Activated CD8-positive, alpha-beta T cell treated with anti-CD3 and anti-CD28 coated beads for 36 hours (primary cell): ENCODE results near the gene RSPH9. TPM values are rescaled to one million over a fixed set of nuclear protein-coding genes. Genes with fewer than 3 reads are reported as not detected.

Experiments used
- ATAC-seq: fragments of 200-7000 bp; cut with Tn5 transposase; one replicate; pipeline ENCODE4 v1.10.0; 2021; ENCODE audit warnings: mild to moderate bottlenecking, moderate library complexity
- CTCF ChIA-PET: fragments of 350-600 bp; sonication (Branson Sonifier 250); formaldehyde crosslinking; loops from one replicate; lab custom pipeline; 2021; ENCODE audit warnings: antibody characterized with exemption; lab: Charles Lee
- POLR2A ChIA-PET: fragments of 350-600 bp; sonication (Branson Sonifier 250); formaldehyde crosslinking; loops from one replicate; lab custom pipeline; 2021; ENCODE audit warnings: antibody characterized with exemption; lab: Charles Lee
- DNase-seq: peaks from one replicate; pipeline ENCODE4 v3.0.0-alpha.2; 2020
- H3K27ac Mint-ChIP-seq: one replicate; pipeline ENCODE4 v1.8.0; 2021; ENCODE audit warnings: mild to moderate bottlenecking, mixed read lengths
- H3K27me3 Mint-ChIP-seq: one replicate; pipeline ENCODE4 v1.8.0; 2021; ENCODE audit warnings: mixed read lengths
- H3K36me3 Mint-ChIP-seq: one replicate; pipeline ENCODE4 v1.8.0; 2021; ENCODE audit warnings: low read depth, mixed read lengths
- H3K4me1 Mint-ChIP-seq: one replicate; pipeline ENCODE4 v1.8.0; 2021; ENCODE audit warnings: low read depth, mixed read lengths
- H3K4me3 Mint-ChIP-seq: one replicate; pipeline ENCODE4 v1.8.0; 2021; ENCODE audit warnings: mild to moderate bottlenecking, moderate library complexity, mixed read lengths
- H3K9me3 Mint-ChIP-seq: one replicate; pipeline ENCODE4 v1.8.0; 2021; ENCODE audit warnings: mixed read lengths
- intact Hi-C: fragments of 100-400 bp; cut with micrococcal nuclease; formaldehyde crosslinking; loops from one replicate; pipeline ENCODE4 v1.10.0; 2022
- total RNA-seq, 2 experiments: library from RNA; stranded (reverse); gene quantifications; one replicate each; pipeline ENCODE4 v1.2.3, GENCODE V29; 2021
- TF ChIP-seq, protein P1 (sequence below): fragments of 200-600 bp; IDR thresholded peaks from one replicate; pipeline ENCODE4 v1.8.0; 2022; ENCODE audit warnings: antibody characterized with exemption, mild to moderate bottlenecking

Gene RSPH9
- total RNA-seq, 2 experiments from 2014 or later: 0.11 TPM; not detected in 1

GRCh38 chr6:43705996-43706395, 61.2 kb downstream of the RSPH9 start:
- Mint-ChIP-seq H3K4me3 (no peak overlapping the region), H3K4me1 (peaks cover 19% of the 10 kb centered on the region), H3K27me3 (peaks cover 29% of the 10 kb centered on the region), H3K36me3 (no peaks in the 10 kb centered on the region), H3K9me3 (no peaks in the 10 kb centered on the region), H3K27ac (no peak overlapping the region)
- ATAC-seq: no peak
- POLR2A ChIA-PET: interaction anchor here (0.8 kb wide), 1 partner anchor 27 kb away, joined by 3 read pairs; no protein-coding TSS in a partner anchor
- CTCF ChIA-PET: interaction anchor here (0.7 to 1.8 kb wide), 3 partner anchors 11 to 143 kb away, joined by 3 to 8 read pairs (median 7); no protein-coding TSS in a partner anchor
- intact Hi-C loops: no loop called here
- TF ChIP-seq, protein P1, sequence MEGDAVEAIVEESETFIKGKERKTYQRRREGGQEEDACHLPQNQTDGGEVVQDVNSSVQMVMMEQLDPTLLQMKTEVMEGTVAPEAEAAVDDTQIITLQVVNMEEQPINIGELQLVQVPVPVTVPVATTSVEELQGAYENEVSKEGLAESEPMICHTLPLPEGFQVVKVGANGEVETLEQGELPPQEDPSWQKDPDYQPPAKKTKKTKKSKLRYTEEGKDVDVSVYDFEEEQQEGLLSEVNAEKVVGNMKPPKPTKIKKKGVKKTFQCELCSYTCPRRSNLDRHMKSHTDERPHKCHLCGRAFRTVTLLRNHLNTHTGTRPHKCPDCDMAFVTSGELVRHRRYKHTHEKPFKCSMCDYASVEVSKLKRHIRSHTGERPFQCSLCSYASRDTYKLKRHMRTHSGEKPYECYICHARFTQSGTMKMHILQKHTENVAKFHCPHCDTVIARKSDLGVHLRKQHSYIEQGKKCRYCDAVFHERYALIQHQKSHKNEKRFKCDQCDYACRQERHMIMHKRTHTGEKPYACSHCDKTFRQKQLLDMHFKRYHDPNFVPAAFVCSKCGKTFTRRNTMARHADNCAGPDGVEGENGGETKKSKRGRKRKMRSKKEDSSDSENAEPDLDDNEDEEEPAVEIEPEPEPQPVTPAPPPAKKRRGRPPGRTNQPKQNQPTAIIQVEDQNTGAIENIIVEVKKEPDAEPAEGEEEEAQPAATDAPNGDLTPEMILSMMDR: no peak
- no peak for DNase-seq

DNA sequence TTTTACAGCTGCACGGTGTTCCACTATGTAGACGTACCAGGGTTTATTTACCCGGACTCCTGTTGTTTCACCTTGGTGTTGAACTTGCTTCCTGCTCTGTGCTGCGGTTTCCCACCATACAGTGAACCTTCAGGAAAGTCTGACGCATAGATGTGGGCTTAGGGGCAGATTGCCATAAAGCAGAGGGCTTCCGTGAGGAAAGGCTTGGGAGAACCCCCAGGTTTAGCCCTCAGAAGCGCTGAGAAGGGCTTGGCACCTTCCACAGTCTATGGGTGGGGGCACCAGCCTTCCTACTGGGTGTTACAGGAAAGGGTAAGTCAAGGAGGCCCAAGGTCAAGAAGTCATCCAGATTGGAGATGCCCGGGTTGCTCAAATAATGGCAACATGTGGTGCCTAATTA, 62.0 kb downstream of the RSPH9 start:
- peak; percentile 11 for ATAC-seq
- H3K27ac Mint-ChIP-seq: no peak overlapping the region
- TF ChIP-seq, protein P1: no peak
- no peak for DNase-seq
- ChIA-PET POLR2A (interaction anchor here (0.8 kb wide), 1 partner anchor 28 kb away, joined by 3 read pairs; no protein-coding TSS in a partner anchor), CTCF (interaction anchor here (1.2 to 1.8 kb wide), 2 partner anchors 18 to 39 kb away, joined by 4 to 8 read pairs; no protein-coding TSS in a partner anchor)
- H3K36me3 Mint-ChIP-seq: no peaks in the 10 kb centered on the region
- H3K4me3 Mint-ChIP-seq: no peak overlapping the region
- H3K4me1 Mint-ChIP-seq: peaks cover 19% of the 10 kb centered on the region
- H3K27me3 Mint-ChIP-seq: peaks cover 33% of the 10 kb centered on the region
- intact Hi-C loops: no loop called here
- H3K9me3 Mint-ChIP-seq: no peaks in the 10 kb centered on the region

GRCh38 chr6:43707269-43707668, 62.4 kb downstream of the RSPH9 start:
- H3K9me3 Mint-ChIP-seq: no peaks in the 10 kb centered on the region
- ATAC-seq (no peak), DNase-seq (no peak)
- no peak overlapping the region for H3K4me3 Mint-ChIP-seq
- intact Hi-C loops: no loop called here
- ChIA-PET POLR2A (no interaction called here), CTCF (interaction anchor here (1.2 kb wide), 1 partner anchor 17 kb away, joined by 4 read pairs; no protein-coding TSS in a partner anchor)
- TF ChIP-seq, protein P1: no peak
- no peaks in the 10 kb centered on the region for H3K36me3 Mint-ChIP-seq
- H3K4me1 Mint-ChIP-seq: peaks cover 19% of the 10 kb centered on the region
- no peak overlapping the region for H3K27ac Mint-ChIP-seq
- peaks cover 31% of the 10 kb centered on the region for H3K27me3 Mint-ChIP-seq

DNA sequence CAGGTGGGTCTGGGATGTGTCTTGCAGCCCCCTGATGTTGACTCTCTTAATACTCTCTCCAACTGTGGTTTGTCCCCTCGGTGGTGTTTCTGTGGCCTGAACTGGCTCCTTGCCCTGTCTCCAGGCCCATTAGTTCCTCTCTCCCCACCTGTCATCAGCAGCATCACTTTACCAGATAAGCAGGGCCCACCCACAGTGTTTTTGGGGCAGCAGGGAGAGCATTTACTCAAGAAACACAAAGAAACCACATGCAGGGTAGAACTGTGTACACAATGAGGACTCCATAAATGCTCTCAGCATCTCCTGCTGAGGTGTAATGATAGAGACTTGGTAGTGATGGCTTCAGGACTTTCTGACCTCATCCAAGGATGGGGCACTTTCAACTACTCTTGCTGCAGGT, 62.9 kb downstream of the RSPH9 start:
- ATAC-seq (no peak), DNase-seq (no peak)
- Mint-ChIP-seq H3K36me3 (no peaks in the 10 kb centered on the region), H3K9me3 (no peaks in the 10 kb centered on the region), H3K27me3 (peaks cover 26% of the 10 kb centered on the region), H3K4me1 (peaks cover 19% of the 10 kb centered on the region), H3K27ac (no peak overlapping the region), H3K4me3 (no peak overlapping the region)
- POLR2A ChIA-PET: no interaction called here
- CTCF ChIA-PET: interaction anchor here (1.2 to 1.5 kb wide), 2 partner anchors 17 to 40 kb away, joined by 4 read pairs; no protein-coding TSS in a partner anchor
- TF ChIP-seq, protein P1: no peak
- intact Hi-C loops: no loop called here

GRCh38 chr6:43708860-43709653, 64.2 kb downstream of the RSPH9 start:
- intact Hi-C loops: no loop called here
- H3K9me3 Mint-ChIP-seq: no peaks in the 10 kb centered on the region
- DNase-seq: peak; percentile 29
- peaks cover 19% of the 10 kb centered on the region for H3K27me3 Mint-ChIP-seq
- ChIA-PET POLR2A (interaction anchor here (0.7 to 1.3 kb wide), 3 partner anchors 15 to 539 kb away, joined by 3 to 5 read pairs (median 3); no protein-coding TSS in a partner anchor), CTCF (interaction anchor here (1.5 to 2.5 kb wide), 2 partner anchors 41 to 64 kb away, joined by 4 to 8 read pairs; no protein-coding TSS in a partner anchor)
- no peak overlapping the region for H3K4me3 Mint-ChIP-seq
- ATAC-seq: peak; percentile 60
- H3K27ac Mint-ChIP-seq: no peak overlapping the region
- peaks cover 19% of the 10 kb centered on the region for H3K4me1 Mint-ChIP-seq
- H3K36me3 Mint-ChIP-seq: no peaks in the 10 kb centered on the region
- TF ChIP-seq, protein P1: no peak
